Brain microvascular endothelial cell (primary cell): ENCODE results near the gene DOLK.

Experiments
- DNase-seq: peaks from one replicate; pipeline ENCODE4 v3.0.0-alpha.2; 2020
- H3K27ac ChIP-seq: fragments of 250-450 bp; sonication (Bioruptor Pico); 2 replicates; pipeline ENCODE4 v1.5.1; 2020; ENCODE audit warnings: mild to moderate bottlenecking, moderate library complexity
- H3K27me3 ChIP-seq: fragments of 250-450 bp; sonication (Bioruptor Pico); replicated peaks from 2 replicates; pipeline ENCODE4 v1.5.1; 2020; ENCODE audit warnings: mild to moderate bottlenecking
- H3K36me3 ChIP-seq: fragments of 250-450 bp; sonication (Bioruptor Pico); replicated peaks from 2 replicates; pipeline ENCODE4 v1.5.1; 2020; ENCODE audit warnings: mild to moderate bottlenecking
- H3K4me3 ChIP-seq: 2 replicates; pipeline ENCODE4 v1.5.1; 2011; ENCODE audit warnings: low read depth, mild to moderate bottlenecking, control low read depth, low read length, moderate library complexity
- in situ Hi-C: cut with HindIII; loops from 2 replicates; pipeline ENCODE4 v1.10.0; 2017; ENCODE audit warnings: low sequenced_read_pairs, low pct_ligation_motif_present
- TF ChIP-seq, protein P1 (sequence below): IDR thresholded peaks from 2 replicates; pipeline ENCODE4 v1.5.1; 2011; ENCODE audit warnings: low read depth, mild to moderate bottlenecking, moderate library complexity, low read length, control low read depth, inconsistent platforms; ENCODE audit errors: missing control alignments

Gene DOLK

GRCh38 chr9:128927731-128928411 is 19.5 kb downstream of the DOLK start:
- Histone ChIP-seq H3K4me3 (no peak overlapping the region), H3K27ac (no peak overlapping the region), H3K27me3 (no peaks in the 10 kb centered on the region), H3K36me3 (no peaks in the 10 kb centered on the region)
- peak; percentile 27 for DNase-seq
- TF ChIP-seq, protein P1, sequence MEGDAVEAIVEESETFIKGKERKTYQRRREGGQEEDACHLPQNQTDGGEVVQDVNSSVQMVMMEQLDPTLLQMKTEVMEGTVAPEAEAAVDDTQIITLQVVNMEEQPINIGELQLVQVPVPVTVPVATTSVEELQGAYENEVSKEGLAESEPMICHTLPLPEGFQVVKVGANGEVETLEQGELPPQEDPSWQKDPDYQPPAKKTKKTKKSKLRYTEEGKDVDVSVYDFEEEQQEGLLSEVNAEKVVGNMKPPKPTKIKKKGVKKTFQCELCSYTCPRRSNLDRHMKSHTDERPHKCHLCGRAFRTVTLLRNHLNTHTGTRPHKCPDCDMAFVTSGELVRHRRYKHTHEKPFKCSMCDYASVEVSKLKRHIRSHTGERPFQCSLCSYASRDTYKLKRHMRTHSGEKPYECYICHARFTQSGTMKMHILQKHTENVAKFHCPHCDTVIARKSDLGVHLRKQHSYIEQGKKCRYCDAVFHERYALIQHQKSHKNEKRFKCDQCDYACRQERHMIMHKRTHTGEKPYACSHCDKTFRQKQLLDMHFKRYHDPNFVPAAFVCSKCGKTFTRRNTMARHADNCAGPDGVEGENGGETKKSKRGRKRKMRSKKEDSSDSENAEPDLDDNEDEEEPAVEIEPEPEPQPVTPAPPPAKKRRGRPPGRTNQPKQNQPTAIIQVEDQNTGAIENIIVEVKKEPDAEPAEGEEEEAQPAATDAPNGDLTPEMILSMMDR, result peak; percentile 93
- in situ Hi-C loops, result no loop called here

- Histone ChIP-seq H3K36me3 (no peaks in the 10 kb centered on the region), H3K27ac (no peak overlapping the region)
- in situ Hi-C loops, result no loop called here
These were observed 23.9 kb downstream of the DOLK start for GRCh38 chr9:128923493-128923883.

GRCh38 chr9:128921881-128922763 is 25.3 kb downstream of the DOLK start:
- DNase-seq, result no peak
- in situ Hi-C loops, result no loop called here
- Histone ChIP-seq H3K27me3 (no peaks in the 10 kb centered on the region), H3K4me3 (peak overlapping the region; percentile 54), H3K36me3 (peaks cover 7% of the 10 kb centered on the region), H3K27ac (no peak overlapping the region)
- TF ChIP-seq, protein P1, result peak; percentile 17

More at GRCh38 chr9:128923493-128923883, 23.9 kb downstream of the DOLK start:
- TF ChIP-seq, protein P1, result no peak
- no peak for DNase-seq
- no peaks in the 10 kb centered on the region for H3K27me3 ChIP-seq
- H3K4me3 ChIP-seq, result no peak overlapping the region

GRCh38 chr9:128920381-128921058 is 26.9 kb downstream of the DOLK start, which contains the start of gene PHYHD1:
TSS of gene PHYHD1 (plus strand) at chr9:128920982. CDS start at chr9:128922324, 1,342 bp downstream.
- H3K36me3 ChIP-seq, result peaks cover 15% of the 10 kb centered on the region
- in situ Hi-C loops, result no loop called here
- no peak within 1 kb of the TSS for H3K27ac ChIP-seq
- DNase-seq, result no peak
- no peak within 1 kb of the TSS for H3K4me3 ChIP-seq
- H3K27me3 ChIP-seq, result no peaks in the 10 kb centered on the region
- TF ChIP-seq, protein P1, result no peak

- Histone ChIP-seq H3K27me3 (no peaks in the 10 kb centered on the region), H3K36me3 (peaks cover 21% of the 10 kb centered on the region), H3K4me3 (no peak overlapping the region), H3K27ac (no peak overlapping the region)
- TF ChIP-seq, protein P1, result no peak
- no peak for DNase-seq
- in situ Hi-C loops, result no loop called here
These were observed 27.9 kb downstream of the DOLK start for GRCh38 chr9:128919402-128920089.
